ENCODE results near the gene EPHA4.

Gene EPHA4

DNA sequence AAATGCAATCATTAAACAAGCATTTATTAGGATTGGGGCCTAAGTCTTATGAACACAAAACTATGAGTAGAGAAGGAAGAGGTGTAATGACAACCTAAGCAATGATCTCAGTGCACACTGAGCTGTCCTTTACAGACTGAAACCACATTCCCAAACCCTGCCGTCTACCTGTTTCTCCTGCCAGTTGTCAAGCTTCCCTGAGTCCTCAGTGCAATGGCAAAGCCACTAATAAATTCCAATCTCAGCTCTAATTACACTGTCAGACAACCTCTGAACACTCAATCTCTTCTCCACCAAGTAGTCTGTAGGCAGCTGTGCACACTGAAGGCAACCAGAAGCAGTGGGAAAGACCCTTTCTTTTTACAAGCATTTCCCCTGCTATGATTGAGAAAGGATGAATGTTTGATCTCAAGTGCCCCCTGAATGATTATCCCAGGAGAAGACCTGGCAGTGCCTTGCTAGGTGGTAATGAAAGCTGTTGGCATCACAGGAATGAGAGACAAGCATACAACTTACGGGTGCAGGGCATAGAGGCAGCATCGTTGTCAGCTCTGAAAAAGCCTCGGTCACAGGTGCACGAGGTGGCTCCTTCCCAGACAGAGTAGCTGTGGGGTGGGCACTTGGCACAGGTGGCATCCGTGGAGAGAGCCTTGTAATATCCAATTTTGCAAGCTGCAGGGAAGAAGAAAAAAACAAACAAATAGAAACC, 71.4 kb downstream of the EPHA4 start:
- H3K79me2 ChIP-seq (ENCODE audit: insufficient read depth, low read length), result no peaks in the 10 kb centered on the region
- no peaks in the 10 kb centered on the region for H3F3A ChIP-seq (ENCODE audit: low read depth)
- H3K4me2 ChIP-seq (ENCODE audit: low read depth, low read length, poor library complexity, severe bottlenecking), result no peak overlapping the region
- no peak overlapping the region for H2AFZ ChIP-seq (ENCODE audit: low read length)
- TF ChIP-seq, protein P1, sequence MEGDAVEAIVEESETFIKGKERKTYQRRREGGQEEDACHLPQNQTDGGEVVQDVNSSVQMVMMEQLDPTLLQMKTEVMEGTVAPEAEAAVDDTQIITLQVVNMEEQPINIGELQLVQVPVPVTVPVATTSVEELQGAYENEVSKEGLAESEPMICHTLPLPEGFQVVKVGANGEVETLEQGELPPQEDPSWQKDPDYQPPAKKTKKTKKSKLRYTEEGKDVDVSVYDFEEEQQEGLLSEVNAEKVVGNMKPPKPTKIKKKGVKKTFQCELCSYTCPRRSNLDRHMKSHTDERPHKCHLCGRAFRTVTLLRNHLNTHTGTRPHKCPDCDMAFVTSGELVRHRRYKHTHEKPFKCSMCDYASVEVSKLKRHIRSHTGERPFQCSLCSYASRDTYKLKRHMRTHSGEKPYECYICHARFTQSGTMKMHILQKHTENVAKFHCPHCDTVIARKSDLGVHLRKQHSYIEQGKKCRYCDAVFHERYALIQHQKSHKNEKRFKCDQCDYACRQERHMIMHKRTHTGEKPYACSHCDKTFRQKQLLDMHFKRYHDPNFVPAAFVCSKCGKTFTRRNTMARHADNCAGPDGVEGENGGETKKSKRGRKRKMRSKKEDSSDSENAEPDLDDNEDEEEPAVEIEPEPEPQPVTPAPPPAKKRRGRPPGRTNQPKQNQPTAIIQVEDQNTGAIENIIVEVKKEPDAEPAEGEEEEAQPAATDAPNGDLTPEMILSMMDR (conservative IDR thresholded peaks at IDR 0.05; ENCODE audit: low read length), result no peak
- TF ChIP-seq EZH2phosphoT487 (IDR thresholded peaks at IDR 0.05; ENCODE audit: borderline replicate concordance), result no peak
- H3K9me3 ChIP-seq (ENCODE audit: insufficient read depth, low read depth, low read length), result no peaks in the 10 kb centered on the region
- H3K36me3 ChIP-seq (ENCODE audit: insufficient read depth, low read length), result no peaks in the 10 kb centered on the region
- no peak overlapping the region for H3K4me3 ChIP-seq (ENCODE audit: low read length, poor library complexity, severe bottlenecking)
- no peak overlapping the region for H3K9ac ChIP-seq (ENCODE audit: low read depth, low read length, poor library complexity, severe bottlenecking)
- peaks cover 27% of the 10 kb centered on the region for H3K4me1 ChIP-seq (ENCODE audit: insufficient read depth, low read length, poor library complexity, severe bottlenecking)
- H3K9me2 ChIP-seq (replicated peaks; ENCODE audit: low read depth, low read length), result no peaks in the 10 kb centered on the region
- H4K20me1 ChIP-seq (ENCODE audit: insufficient read depth, low read length, poor library complexity, severe bottlenecking), result no peaks in the 10 kb centered on the region
- H3K27me3 ChIP-seq (ENCODE audit: insufficient read depth, low read length, poor library complexity, severe bottlenecking), result no peaks in the 10 kb centered on the region

DNA sequence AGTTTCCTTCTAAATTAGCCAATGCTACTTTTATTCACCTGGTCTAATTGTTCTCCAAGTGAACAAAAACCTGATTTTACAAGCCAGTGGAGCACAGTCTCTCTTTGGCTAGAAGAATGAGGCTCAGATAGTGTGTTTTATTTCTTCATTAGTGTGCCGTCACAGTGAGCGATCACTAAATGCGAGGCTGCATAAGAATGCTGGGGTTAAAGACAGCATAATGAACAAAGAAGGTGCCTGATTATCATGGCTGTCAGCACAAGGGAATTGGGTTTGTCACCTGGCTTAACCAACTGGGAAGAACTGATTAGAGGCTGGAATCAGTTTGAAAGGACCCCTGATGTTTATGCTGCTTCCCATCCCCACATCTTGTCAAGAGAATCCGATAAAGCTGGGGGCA, 76.4 kb downstream of the EPHA4 start:
- H3K4me3 ChIP-seq (ENCODE audit: low read length, poor library complexity, severe bottlenecking), result no peak overlapping the region
- H3K36me3 ChIP-seq (ENCODE audit: insufficient read depth, low read length), result no peaks in the 10 kb centered on the region
- TF ChIP-seq, protein P1 (conservative IDR thresholded peaks at IDR 0.05; ENCODE audit: low read length), result no peak
- no peak for TF ChIP-seq EZH2phosphoT487 (IDR thresholded peaks at IDR 0.05; ENCODE audit: borderline replicate concordance)
- no peaks in the 10 kb centered on the region for H4K20me1 ChIP-seq (ENCODE audit: insufficient read depth, low read length, poor library complexity, severe bottlenecking)
- no peaks in the 10 kb centered on the region for H3K79me2 ChIP-seq (ENCODE audit: insufficient read depth, low read length)
- no peaks in the 10 kb centered on the region for H3K9me3 ChIP-seq (ENCODE audit: insufficient read depth, low read depth, low read length)
- H3K4me2 ChIP-seq (ENCODE audit: low read depth, low read length, poor library complexity, severe bottlenecking), result no peak overlapping the region
- no peak overlapping the region for H3K9ac ChIP-seq (ENCODE audit: low read depth, low read length, poor library complexity, severe bottlenecking)
- H3K4me1 ChIP-seq (ENCODE audit: insufficient read depth, low read length, poor library complexity, severe bottlenecking), result peaks cover 6% of the 10 kb centered on the region
- no peaks in the 10 kb centered on the region for H3K9me2 ChIP-seq (replicated peaks; ENCODE audit: low read depth, low read length)
- H2AFZ ChIP-seq (ENCODE audit: low read length), result no peak overlapping the region
- H3K27me3 ChIP-seq (ENCODE audit: insufficient read depth, low read length, poor library complexity, severe bottlenecking), result no peaks in the 10 kb centered on the region
- H3F3A ChIP-seq (ENCODE audit: low read depth), result no peaks in the 10 kb centered on the region

DNA sequence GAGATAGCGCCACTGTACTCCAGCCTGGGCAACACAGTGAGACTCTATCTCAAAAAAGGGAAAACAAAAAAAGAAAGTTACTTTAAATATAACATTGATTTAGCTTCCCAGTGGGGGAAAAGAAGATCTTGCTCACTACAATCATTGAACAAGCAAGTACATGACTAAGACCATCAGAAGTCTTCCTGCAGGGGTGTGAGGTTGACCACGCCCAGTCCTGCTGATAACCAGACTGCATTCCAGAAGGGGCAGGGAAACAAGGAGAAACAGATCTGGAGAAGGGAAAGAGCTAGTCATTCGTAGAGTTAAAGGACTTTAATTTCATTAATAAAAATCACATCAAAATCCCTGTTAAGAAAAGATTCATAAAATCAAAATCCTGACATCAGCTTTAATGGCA, 77.5 kb downstream of the EPHA4 start:
- TF ChIP-seq, protein P1 (conservative IDR thresholded peaks at IDR 0.05; ENCODE audit: low read length), result no peak
- TF ChIP-seq EZH2phosphoT487 (IDR thresholded peaks at IDR 0.05; ENCODE audit: borderline replicate concordance), result no peak
- no peaks in the 10 kb centered on the region for H3K79me2 ChIP-seq (ENCODE audit: insufficient read depth, low read length)
- H2AFZ ChIP-seq (ENCODE audit: low read length), result no peak overlapping the region

More for the DNA sequence above, 77.5 kb downstream of the EPHA4 start:
- H3F3A ChIP-seq (ENCODE audit: low read depth), result no peaks in the 10 kb centered on the region
- H3K9me3 ChIP-seq (ENCODE audit: insufficient read depth, low read depth, low read length), result no peaks in the 10 kb centered on the region
- H4K20me1 ChIP-seq (ENCODE audit: insufficient read depth, low read length, poor library complexity, severe bottlenecking), result no peaks in the 10 kb centered on the region
- no peak overlapping the region for H3K4me3 ChIP-seq (ENCODE audit: low read length, poor library complexity, severe bottlenecking)
- H3K9ac ChIP-seq (ENCODE audit: low read depth, low read length, poor library complexity, severe bottlenecking), result no peak overlapping the region
- H3K36me3 ChIP-seq (ENCODE audit: insufficient read depth, low read length), result no peaks in the 10 kb centered on the region
- no peak overlapping the region for H3K4me2 ChIP-seq (ENCODE audit: low read depth, low read length, poor library complexity, severe bottlenecking)
- H3K4me1 ChIP-seq (ENCODE audit: insufficient read depth, low read length, poor library complexity, severe bottlenecking), result peaks cover 9% of the 10 kb centered on the region
- H3K27me3 ChIP-seq (ENCODE audit: insufficient read depth, low read length, poor library complexity, severe bottlenecking), result no peaks in the 10 kb centered on the region
- no peaks in the 10 kb centered on the region for H3K9me2 ChIP-seq (replicated peaks; ENCODE audit: low read depth, low read length)

Measured in Loucy (cell line).